Colonic mucosa (tissue), 4 donors: ENCODE data around the gene PSG11. TPM values are rescaled to one million over a fixed set of nuclear protein-coding genes. Genes with fewer than 3 reads are reported as not detected.
"Not testable (repeated sequence)": the region's sequence is repeated elsewhere in the genome, so short reads cannot be mapped to it uniquely, and the experiment has no call there.

Experiments
- DNase-seq: peaks from one replicate; pipeline ENCODE4 v3.0.0-alpha.2; 2020
- H3K27ac ChIP-seq: fragments of 200-600 bp; one replicate; pipeline ENCODE4 v1.8.0; 2021
- H3K27me3 ChIP-seq: fragments of 200-600 bp; one replicate; pipeline ENCODE4 v1.8.0; 2021
- H3K36me3 ChIP-seq: fragments of 200-600 bp; one replicate; pipeline ENCODE4 v1.8.0; 2021
- H3K4me1 ChIP-seq: fragments of 200-600 bp; one replicate; pipeline ENCODE4 v1.8.0; 2021; ENCODE audit warnings: mild to moderate bottlenecking
- H3K4me3 ChIP-seq: fragments of 200-600 bp; one replicate; pipeline ENCODE4 v1.8.0; 2021
- H3K9ac ChIP-seq, 2 donors: one replicate each; pipeline ENCODE4 v1.7.0; 2013; ENCODE audit warnings: control low read depth in 2 of 2, low read depth in 2 of 2, low read length in 2 of 2
- H3K9me3 ChIP-seq: fragments of 200-600 bp; one replicate; pipeline ENCODE4 v1.8.0; 2021
- intact Hi-C: fragments of 100-400 bp; cut with DNase I; formaldehyde crosslinking; loops from one replicate; pipeline ENCODE4 v1.14.1; 2022
- total RNA-seq, 2 donors: library from RNA; stranded (reverse); fragmentation: NEBNext Ultra II Directional in 1 of 2; extraction: Animal tissue kit (Norgen Biotek cat#: 25700) in 1 of 2; gene quantifications; one replicate each; pipeline ENCODE4 v1.2.1, GENCODE V29; 2021
- donor health status: healthy.
- donor health status: DM: no; HTN: no; CAD: no.
- donor health status: DM: no; HTN: no; CAD: no.

PSG11 gene
- not detected for total RNA-seq

- H3K9ac ChIP-seq, intact Hi-C loops, H3K9me3 ChIP-seq, DNase-seq, H3K27me3 ChIP-seq, H3K4me3 ChIP-seq, H3K27ac ChIP-seq, H3K36me3 ChIP-seq, H3K4me1 ChIP-seq: not testable (repeated sequence)
Measured at GRCh38 chr19:43026369-43026768, at the start of gene PSG11. PSG11 (minus strand) TSS chr19:43026469; CDS start chr19:43026372, 97 bp downstream.

GRCh38 chr19:43062418-43062817 is 36.1 kb upstream of the PSG11 start:
- DNase-seq, H3K27me3 ChIP-seq, intact Hi-C loops, H3K4me1 ChIP-seq, H3K4me3 ChIP-seq, H3K9ac ChIP-seq, H3K27ac ChIP-seq, H3K9me3 ChIP-seq, H3K36me3 ChIP-seq: not testable (repeated sequence)

GRCh38 chr19:43061326-43061725 is 35.1 kb upstream of the PSG11 start:
- H3K27me3 ChIP-seq, H3K9ac ChIP-seq, DNase-seq, H3K4me1 ChIP-seq, H3K4me3 ChIP-seq, intact Hi-C loops, H3K27ac ChIP-seq, H3K9me3 ChIP-seq, H3K36me3 ChIP-seq: not testable (repeated sequence)

- H3K9me3 ChIP-seq, H3K9ac ChIP-seq, intact Hi-C loops, H3K4me1 ChIP-seq, H3K27me3 ChIP-seq, H3K27ac ChIP-seq, DNase-seq, H3K36me3 ChIP-seq, H3K4me3 ChIP-seq: not testable (repeated sequence)
Measured at GRCh38 chr19:43060254-43060653, 34.0 kb upstream of the PSG11 start.

GRCh38 chr19:43059482-43059881 is 33.2 kb upstream of the PSG11 start:
- H3K27me3 ChIP-seq, H3K36me3 ChIP-seq, H3K4me1 ChIP-seq, H3K27ac ChIP-seq, H3K9me3 ChIP-seq, DNase-seq, H3K9ac ChIP-seq, H3K4me3 ChIP-seq, intact Hi-C loops: not testable (repeated sequence)

GRCh38 chr19:43058440-43058839 is 32.2 kb upstream of the PSG11 start:
- H3K9me3 ChIP-seq, DNase-seq, H3K4me3 ChIP-seq, H3K4me1 ChIP-seq, intact Hi-C loops, H3K9ac ChIP-seq, H3K27ac ChIP-seq, H3K36me3 ChIP-seq, H3K27me3 ChIP-seq: not testable (repeated sequence)

- intact Hi-C loops, DNase-seq, H3K9me3 ChIP-seq: not testable (repeated sequence)
Measured at GRCh38 chr19:43047966-43048365, 21.7 kb upstream of the PSG11 start.

GRCh38 chr19:43046578-43046977 is 20.3 kb upstream of the PSG11 start:
- H3K4me3 ChIP-seq, intact Hi-C loops, H3K27ac ChIP-seq, H3K36me3 ChIP-seq, H3K9me3 ChIP-seq, H3K9ac ChIP-seq, H3K4me1 ChIP-seq, H3K27me3 ChIP-seq, DNase-seq: not testable (repeated sequence)

More at GRCh38 chr19:43047966-43048365, 21.7 kb upstream of the PSG11 start:
- H3K4me3 ChIP-seq, H3K27me3 ChIP-seq, H3K9ac ChIP-seq, H3K4me1 ChIP-seq, H3K36me3 ChIP-seq, H3K27ac ChIP-seq: not testable (repeated sequence)

- H3K4me3 ChIP-seq, H3K27me3 ChIP-seq, intact Hi-C loops, H3K9me3 ChIP-seq, H3K36me3 ChIP-seq, H3K27ac ChIP-seq, H3K9ac ChIP-seq, DNase-seq, H3K4me1 ChIP-seq: not testable (repeated sequence)
Measured at GRCh38 chr19:43043492-43044180, 17.4 kb upstream of the PSG11 start.

- H3K4me3 ChIP-seq, intact Hi-C loops, H3K27ac ChIP-seq, H3K9me3 ChIP-seq, H3K36me3 ChIP-seq, H3K4me1 ChIP-seq, DNase-seq, H3K27me3 ChIP-seq, H3K9ac ChIP-seq: not testable (repeated sequence)
Measured at GRCh38 chr19:43031645-43032044, 5.4 kb upstream of the PSG11 start.
